HUES64 (cell line): ENCODE data around the gene PANK4.

Experiments used
- H3K27ac ChIP-seq: 2 replicates; pipeline ENCODE4 v1.7.0; 2013; ENCODE audit warnings: low read depth, low read length, inconsistent platforms
- H3K27me3 ChIP-seq: 2 replicates; pipeline ENCODE4 v1.6.1; 2013; ENCODE audit warnings: mild to moderate bottlenecking, low read length; ENCODE audit not compliant: insufficient read depth
- H3K36me3 ChIP-seq: 2 replicates; pipeline ENCODE4 v1.6.1; 2013; ENCODE audit warnings: mild to moderate bottlenecking, low read length; ENCODE audit not compliant: insufficient read depth
- H3K4me1 ChIP-seq: 2 replicates; pipeline ENCODE4 v1.6.1; 2013; ENCODE audit warnings: mild to moderate bottlenecking, low read length, moderate library complexity; ENCODE audit not compliant: insufficient read depth
- H3K4me3 ChIP-seq: 2 replicates; pipeline ENCODE4 v1.5.1; 2013; ENCODE audit warnings: mild to moderate bottlenecking, low read length, moderate library complexity
- H3K9ac ChIP-seq: 2 replicates; pipeline ENCODE4 v1.6.1; 2013; ENCODE audit warnings: mild to moderate bottlenecking, low read depth, low read length
- H3K9me3 ChIP-seq: 2 replicates; pipeline ENCODE4 v1.6.1; 2013; ENCODE audit warnings: low read depth, low read length; ENCODE audit not compliant: insufficient read depth
- WGBS: fragments of 150-250, 120-280 bp; methylation state at CpG from one replicate; pipeline ENCODE4 v1.1.7; 2013; ENCODE audit warnings: missing lambda C conversion rate; 5-methylcytosine and 5-hydroxymethylcytosine counted together

PANK4 gene

DNA sequence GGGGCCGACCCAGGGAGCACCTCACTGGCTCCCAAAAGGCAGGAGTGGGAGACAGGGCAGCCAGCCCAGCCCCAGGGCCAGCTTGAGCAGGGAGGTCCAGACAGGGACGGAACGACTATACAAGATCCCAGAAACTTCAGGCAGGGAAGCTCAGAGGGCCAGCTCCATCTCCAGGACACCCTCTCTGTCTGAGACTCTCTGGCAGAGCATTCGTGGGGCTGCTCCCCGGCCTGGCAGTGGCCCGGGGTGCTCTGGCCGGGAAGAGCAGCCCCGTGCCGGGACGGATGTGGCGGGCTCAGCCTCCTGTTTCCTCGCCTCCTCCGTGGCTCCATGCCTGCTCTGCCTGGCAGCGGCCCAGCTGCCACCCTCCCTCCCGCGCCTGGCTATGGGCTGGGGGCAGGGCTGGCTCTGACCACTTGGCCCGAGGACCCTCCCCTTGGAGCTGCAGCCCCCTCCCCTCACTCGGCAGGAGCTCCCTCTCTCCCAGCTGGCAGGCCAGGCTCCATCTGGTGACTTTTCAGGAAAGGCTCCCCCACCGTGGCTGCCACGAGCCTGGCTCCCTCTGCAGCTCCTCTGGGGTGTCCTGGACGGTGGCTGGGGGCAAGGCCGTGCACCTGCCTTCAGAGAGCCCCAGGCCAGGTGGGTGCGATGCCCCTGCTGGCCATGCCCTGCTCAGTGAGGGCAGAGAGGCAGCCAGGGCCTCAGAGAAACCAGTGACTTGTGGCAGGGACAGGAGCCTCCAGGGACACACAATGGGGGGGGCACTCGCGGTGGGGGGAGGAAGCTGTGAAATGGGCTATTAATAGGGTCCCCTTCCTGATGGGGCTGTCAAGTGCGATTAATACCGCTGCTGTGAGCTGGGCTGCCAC lies 55.9 kb downstream of the PANK4 start:
- Histone ChIP-seq H3K27me3 (no peaks in the 10 kb centered on the region), H3K4me3 (no peak overlapping the region), H3K4me1 (no peaks in the 10 kb centered on the region), H3K9ac (no peak overlapping the region), H3K9me3 (no peaks in the 10 kb centered on the region), H3K27ac (no peak overlapping the region), H3K36me3 (no peaks in the 10 kb centered on the region)
- WGBS = 82% methylated on average over 27 of the region's 27 CpGs

DNA sequence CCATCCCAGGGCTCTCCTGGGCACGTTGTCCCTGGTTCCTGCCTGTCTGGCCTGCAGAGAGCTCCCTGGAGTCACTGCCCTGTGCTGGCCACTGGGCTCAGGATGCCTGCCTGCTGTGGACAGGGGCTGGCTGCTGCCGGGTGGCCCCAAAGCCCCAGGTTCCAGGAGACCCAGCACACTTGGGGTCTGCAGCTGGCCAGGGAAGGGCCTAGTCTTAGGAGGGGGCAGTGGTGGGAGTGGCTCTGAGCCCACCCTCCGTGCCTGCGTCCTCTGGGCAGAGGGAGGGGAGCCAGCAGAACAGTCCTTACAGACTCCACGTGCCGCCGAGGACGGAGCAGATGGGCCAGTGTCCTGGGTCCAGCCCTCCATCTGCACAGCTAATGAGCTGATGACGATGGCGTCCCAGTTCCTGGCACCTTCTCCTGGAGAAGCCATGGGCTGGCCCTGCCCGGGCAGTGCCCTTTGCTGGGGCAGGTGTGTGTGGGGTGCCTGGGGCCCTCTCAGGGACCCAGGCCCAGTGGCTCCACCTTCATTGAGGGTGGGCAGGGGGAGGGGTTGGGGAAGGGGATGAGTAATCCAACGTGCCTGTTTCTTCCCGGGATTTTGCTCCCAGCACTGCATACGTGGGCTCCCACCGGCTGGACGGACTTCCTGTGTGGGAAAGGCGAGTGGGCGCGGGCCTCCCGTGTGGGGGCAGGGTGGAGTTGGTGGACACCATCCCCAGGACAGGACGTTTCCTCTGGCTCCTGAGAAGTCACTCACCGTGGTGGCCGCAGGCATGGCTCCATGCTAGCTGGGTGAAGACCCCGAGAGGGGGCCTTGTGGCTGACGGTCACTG lies 57.1 kb downstream of the PANK4 start:
- H3K4me1 ChIP-seq = no peaks in the 10 kb centered on the region
- 80% methylated on average over 25 of the region's 25 CpGs for WGBS
- H3K9me3 ChIP-seq = no peaks in the 10 kb centered on the region

DNA sequence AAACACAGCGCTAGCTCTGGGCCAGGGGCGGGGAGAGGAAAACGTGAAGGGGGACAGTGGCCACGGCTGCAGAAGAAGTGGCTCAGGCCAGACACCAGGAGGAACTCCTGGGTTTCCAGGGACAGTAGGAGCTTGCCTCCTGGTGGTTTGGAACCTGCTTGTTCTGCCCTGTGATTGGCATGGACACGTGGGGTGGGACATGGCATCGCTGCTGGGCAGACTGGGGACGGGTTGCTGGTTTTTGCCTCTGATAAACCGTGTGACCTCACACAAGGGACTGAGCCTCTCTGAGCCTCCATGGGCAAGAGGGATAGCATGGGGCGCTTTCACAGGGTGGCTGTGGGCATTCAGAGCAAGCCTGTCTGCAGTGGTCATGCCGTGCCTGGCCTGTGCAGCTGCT lies 57.9 kb downstream of the PANK4 start:
- no peaks in the 10 kb centered on the region for H3K36me3 ChIP-seq
- no peaks in the 10 kb centered on the region for H3K27me3 ChIP-seq

More for the DNA sequence above, 57.1 kb downstream of the PANK4 start:
- no peak overlapping the region for H3K9ac ChIP-seq
- no peaks in the 10 kb centered on the region for H3K27me3 ChIP-seq
- no peak overlapping the region for H3K4me3 ChIP-seq
- H3K27ac ChIP-seq = no peak overlapping the region
- no peaks in the 10 kb centered on the region for H3K36me3 ChIP-seq

DNA sequence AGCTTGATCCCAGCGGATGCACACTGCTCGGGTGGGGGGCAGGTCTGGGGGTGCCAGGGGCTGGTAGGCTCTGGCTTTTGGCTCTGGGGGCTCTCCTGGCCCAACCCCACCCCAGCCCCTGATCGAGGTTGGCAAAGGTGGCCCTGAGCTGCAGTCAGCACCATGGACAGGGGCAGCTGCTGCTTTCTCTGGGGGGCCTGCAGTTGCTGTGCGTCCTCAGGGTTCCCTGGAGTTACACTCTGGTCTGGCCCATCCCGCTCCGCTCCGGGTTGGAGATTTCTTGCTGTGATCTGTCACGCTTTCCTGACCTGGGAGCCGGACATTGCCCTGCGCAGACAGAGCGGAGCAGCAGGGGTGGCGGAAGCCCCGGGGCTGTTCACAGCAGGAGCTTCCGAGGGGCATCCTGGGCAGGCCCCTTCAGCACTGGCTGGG lies 58.3 kb downstream of the PANK4 start:
- Histone ChIP-seq H3K4me1 (no peaks in the 10 kb centered on the region), H3K36me3 (no peaks in the 10 kb centered on the region), H3K4me3 (no peak overlapping the region), H3K9me3 (no peaks in the 10 kb centered on the region), H3K9ac (no peak overlapping the region), H3K27me3 (no peaks in the 10 kb centered on the region), H3K27ac (no peak overlapping the region)
- 38% methylated on average over 14 of the region's 14 CpGs for WGBS

More for the DNA sequence above, 57.9 kb downstream of the PANK4 start:
- no peak overlapping the region for H3K4me3 ChIP-seq
- no peaks in the 10 kb centered on the region for H3K4me1 ChIP-seq
- H3K9me3 ChIP-seq = no peaks in the 10 kb centered on the region
- no peak overlapping the region for H3K9ac ChIP-seq
- 80% methylated on average over 10 of the region's 10 CpGs for WGBS
- no peak overlapping the region for H3K27ac ChIP-seq

DNA sequence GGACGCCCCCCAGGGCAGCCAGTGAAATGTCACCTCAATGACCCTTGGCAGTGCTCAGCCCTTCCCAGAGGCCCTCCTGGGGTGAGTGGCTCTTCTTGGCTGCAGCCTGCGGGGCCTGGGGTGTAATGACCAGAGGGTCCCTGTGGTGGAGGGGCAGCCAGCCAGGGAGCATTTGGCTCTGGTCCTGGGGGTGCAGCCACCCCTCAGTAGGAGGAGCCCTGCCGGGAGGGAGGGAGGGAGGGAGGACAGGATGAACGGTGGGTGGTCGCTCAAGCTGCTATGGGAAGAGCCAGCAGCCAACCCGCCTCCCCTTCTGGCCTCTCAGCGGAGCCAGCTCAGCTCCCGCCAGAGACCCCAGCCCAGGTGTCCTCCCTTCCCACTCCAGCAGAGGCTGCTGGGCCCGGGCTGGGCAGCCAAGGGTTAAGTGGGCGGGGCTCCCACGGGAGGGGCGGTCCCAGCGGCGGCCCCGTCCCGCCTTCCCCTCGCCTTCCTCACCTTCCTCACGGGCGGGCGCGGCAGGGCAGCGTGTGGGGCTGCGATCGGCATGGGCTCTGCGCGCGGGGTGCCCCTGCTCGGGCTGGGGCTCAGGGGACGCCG lies 59.3 kb downstream of the PANK4 start:
- peak overlapping the region; percentile 36 for H3K4me3 ChIP-seq
- 11% methylated on average over 30 of the region's 30 CpGs for WGBS
- H3K4me1 ChIP-seq = no peaks in the 10 kb centered on the region
- no peak overlapping the region for H3K27ac ChIP-seq
- H3K9me3 ChIP-seq = no peaks in the 10 kb centered on the region
- no peaks in the 10 kb centered on the region for H3K27me3 ChIP-seq
- no peak overlapping the region for H3K9ac ChIP-seq
- H3K36me3 ChIP-seq = no peaks in the 10 kb centered on the region

DNA sequence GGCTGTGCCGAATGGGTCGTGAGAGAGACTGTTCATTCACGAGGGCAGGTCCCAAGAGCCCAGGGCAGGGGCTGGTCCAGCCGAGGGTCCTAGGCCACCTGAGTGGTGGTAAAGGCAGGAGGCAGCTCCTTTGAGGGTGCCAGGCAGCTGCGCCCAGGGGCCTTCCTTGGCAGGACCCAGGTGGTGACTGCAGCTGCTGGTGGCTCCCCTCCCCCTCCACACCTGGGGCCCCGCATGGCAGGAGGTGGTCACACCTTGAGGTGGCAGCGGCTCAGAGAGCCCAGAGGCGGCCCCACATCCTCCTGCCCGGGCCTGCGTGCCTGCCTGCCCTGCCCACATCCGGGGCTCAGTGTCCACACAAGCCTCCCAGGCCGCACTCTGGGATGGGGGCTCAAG lies 60.1 kb downstream of the PANK4 start:
- no peaks in the 10 kb centered on the region for H3K36me3 ChIP-seq
- no peak overlapping the region for H3K9ac ChIP-seq
- WGBS = 86% methylated on average over 12 of the region's 12 CpGs
- no peaks in the 10 kb centered on the region for H3K27me3 ChIP-seq
- H3K9me3 ChIP-seq = no peaks in the 10 kb centered on the region
- no peak overlapping the region for H3K4me3 ChIP-seq
- no peaks in the 10 kb centered on the region for H3K4me1 ChIP-seq
- no peak overlapping the region for H3K27ac ChIP-seq

DNA sequence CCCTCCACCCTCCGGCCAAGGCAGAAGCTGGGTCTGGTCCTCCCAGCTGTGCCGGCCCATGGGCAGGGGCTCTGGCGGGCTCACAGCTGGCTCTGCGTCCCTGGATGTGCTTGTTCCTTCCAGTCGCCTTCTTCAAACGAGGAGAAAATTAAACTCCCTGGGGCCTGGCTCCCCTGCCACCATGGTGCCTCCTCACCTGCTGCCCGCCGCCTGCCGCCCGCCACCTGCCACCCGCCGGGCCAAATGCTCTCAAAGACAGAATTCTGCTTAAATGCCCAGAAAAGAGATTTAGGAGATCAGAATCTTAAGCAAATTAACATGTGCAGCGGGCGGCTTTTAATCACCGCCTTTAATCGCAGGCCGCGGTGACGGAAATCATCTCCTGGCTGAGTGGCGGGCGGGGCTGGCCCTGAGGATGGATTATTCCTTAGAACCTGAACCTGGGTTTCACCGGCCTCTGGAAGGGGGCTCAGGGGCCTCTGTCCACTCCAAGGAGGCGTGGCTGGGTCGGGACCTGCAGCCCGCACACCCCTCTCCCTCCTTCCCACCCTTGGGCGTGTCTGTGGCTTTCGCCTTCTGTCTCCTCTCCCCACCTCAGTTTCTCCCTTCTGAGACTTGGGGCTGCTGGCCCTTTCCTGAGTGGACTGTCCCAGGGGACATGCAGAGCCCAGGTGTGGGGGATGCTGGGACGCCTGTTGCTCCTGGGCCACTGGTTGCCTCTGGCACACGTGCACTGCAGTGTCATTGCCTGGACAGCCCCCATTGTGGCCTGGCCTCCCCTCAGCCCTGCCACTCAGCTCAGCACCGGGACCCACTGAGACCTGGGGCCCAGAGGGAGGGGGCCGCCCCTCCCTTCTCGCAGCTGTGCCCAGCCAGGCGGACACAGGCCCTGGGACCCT lies 60.8 kb downstream of the PANK4 start:
- no peaks in the 10 kb centered on the region for H3K36me3 ChIP-seq
- H3K27ac ChIP-seq = no peak overlapping the region
- WGBS = 90% methylated on average over 33 of the region's 33 CpGs
- no peaks in the 10 kb centered on the region for H3K27me3 ChIP-seq
- H3K4me3 ChIP-seq = no peak overlapping the region
- no peaks in the 10 kb centered on the region for H3K4me1 ChIP-seq
- no peaks in the 10 kb centered on the region for H3K9me3 ChIP-seq
- no peak overlapping the region for H3K9ac ChIP-seq

DNA sequence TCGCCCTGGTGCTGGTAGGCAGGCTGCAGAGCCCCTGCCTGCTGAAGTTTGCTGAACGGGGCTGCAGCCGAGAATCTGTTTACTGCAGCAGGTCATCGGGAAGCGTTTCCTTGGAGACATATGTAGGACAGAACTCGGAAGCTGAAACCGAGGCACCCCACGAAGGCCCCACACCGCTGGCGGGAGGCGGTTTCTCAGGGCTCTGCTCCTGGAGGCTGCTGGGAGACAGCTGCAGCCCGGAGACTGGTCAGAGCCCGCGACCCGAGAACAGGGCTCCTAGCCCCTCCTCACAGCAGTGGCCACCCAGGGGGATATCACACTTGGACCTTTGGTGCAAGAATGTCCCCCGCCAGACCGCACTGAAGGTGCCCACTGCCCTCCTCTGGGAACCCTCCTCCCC lies 63.0 kb downstream of the PANK4 start:
- H3K4me1 ChIP-seq = no peaks in the 10 kb centered on the region
- no peak overlapping the region for H3K4me3 ChIP-seq
- no peaks in the 10 kb centered on the region for H3K36me3 ChIP-seq
- H3K27me3 ChIP-seq = no peaks in the 10 kb centered on the region
- 82% methylated on average over 17 of the region's 17 CpGs for WGBS
- H3K27ac ChIP-seq = no peak overlapping the region
- H3K9ac ChIP-seq = no peak overlapping the region
- no peaks in the 10 kb centered on the region for H3K9me3 ChIP-seq

DNA sequence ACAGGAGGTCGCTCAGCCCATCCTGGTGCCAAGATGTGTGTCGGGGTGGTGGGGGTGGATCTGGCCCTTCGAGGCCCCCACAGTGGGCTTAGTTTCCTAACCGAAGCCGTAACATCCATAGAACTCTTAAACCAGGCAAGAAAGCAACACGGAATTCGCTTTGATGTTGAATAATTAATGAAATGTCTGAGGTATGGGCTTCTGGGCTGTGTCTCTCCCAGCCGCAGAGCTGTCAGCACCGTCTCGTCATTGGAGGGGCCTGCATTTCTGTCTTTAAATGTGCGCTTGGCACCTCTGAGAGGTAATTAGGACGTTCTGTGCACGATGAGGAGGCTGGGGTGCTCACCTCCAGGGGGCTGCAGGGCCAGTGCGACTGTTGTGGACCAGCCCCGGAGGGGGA lies 63.6 kb downstream of the PANK4 start:
- 86% methylated on average over 13 of the region's 15 CpGs for WGBS
- no peaks in the 10 kb centered on the region for H3K36me3 ChIP-seq
- H3K4me1 ChIP-seq = no peaks in the 10 kb centered on the region
- H3K4me3 ChIP-seq = no peak overlapping the region
- no peaks in the 10 kb centered on the region for H3K27me3 ChIP-seq
- H3K27ac ChIP-seq = no peak overlapping the region
- H3K9me3 ChIP-seq = no peaks in the 10 kb centered on the region
- no peak overlapping the region for H3K9ac ChIP-seq

DNA sequence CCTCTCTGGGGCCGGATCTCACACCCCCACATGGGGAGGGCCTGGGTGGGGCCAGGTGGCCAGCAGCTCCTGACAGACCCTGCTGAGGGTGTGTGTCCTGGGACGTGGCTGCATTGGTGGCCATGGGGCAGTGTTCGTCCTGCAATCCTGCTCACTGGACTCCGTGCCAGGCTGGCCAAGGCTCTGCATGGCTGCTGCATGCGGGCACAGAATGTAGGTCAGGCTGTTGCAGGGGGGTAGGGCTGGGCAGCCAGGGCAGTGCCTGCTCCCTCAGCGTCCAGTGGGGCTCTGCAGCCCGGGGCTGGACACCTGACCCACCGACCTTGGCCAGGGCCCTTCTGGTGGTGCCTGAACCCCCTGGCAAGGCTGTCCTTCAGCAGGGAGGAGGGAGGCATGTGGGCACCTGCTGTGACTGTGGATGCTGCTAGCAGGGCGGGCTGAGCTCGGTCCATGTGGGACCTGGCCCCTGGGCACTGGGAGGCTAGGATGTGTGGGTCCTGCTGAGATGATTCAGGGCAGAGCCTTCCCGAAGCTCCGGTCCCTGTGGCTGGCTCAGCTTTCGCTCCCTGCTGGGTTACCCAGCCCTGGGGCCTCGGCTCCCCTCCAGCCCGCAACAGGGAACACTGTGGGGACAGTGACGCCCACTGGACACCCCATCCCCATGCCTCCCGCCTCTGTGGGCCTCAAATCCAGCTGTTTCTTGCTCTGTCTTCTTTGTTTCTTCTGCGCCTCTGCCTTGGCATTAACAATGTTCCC lies 65.2 kb downstream of the PANK4 start:
- Histone ChIP-seq H3K9ac (no peak overlapping the region), H3K9me3 (no peaks in the 10 kb centered on the region), H3K27me3 (no peaks in the 10 kb centered on the region), H3K27ac (no peak overlapping the region), H3K4me3 (no peak overlapping the region), H3K4me1 (no peaks in the 10 kb centered on the region), H3K36me3 (no peaks in the 10 kb centered on the region)
- 87% methylated on average over 18 of the region's 18 CpGs for WGBS
